Measurements from ENCODE around the gene GNG4.

GNG4 gene

DNA sequence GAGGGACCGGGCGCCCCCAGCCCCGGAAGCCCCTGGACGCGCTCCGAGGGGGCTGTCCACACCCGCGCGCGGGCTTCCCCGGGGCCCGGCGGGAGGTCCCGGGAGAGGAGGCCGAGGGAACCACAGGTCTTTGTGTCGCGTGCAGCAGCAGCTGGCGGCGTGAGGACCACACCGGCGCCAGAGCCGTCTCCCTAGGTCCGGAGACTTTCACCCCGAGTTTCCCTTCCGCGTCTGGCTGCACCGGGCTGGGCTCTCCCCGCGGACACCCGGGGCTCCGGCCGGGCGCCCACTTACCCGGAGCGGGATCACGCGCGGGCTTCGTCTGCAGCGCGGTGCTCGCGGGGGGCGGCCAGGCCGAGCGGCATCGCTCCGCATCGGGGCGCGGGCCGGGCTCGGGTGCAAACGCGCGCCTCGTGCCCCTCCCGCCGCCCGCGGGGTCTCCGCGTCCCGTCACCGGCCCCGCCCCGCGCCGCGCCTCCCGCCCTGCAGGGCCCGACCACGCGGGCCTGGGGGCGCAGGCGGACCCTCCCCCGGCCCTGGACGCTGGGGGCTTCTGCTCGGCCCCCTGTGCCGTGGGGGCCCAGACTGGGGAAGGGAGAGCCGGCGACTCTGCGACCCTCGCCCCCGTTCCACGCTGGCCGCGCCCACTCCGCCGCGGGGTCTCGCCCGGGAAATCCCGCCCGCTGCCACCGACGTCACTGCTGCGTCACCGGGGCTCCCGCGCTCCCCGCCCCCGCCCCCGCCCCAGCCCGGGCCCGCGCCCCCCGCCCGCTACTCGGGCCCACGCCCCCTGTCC, at the start of gene GNG4:
GNG4 (minus strand) TSS at position 417 of the 796 bp plus-strand sequence. CDS start 65,946 bp downstream, outside the sequence.
- DNase-seq, result no peak

DNA sequence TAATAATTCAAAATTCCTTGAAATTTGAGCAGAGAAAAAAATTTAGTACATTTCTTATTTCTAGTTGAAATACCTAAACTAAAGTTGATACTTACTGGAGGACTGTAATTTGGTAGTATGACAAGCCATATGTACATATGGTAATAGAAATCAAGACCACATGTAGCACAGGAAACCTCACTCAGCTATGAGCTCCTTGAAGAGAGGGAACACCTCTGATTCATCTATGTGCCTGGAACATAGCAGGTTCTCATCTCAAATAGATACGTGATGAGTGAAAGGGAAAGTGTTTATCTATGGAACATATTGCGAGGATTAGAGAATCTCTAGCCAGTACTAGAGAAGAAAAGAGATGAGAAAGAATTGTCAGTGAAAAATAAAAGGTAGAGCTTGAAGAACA, 47.9 kb upstream of the GNG4 start:
- no peak for DNase-seq

DNA sequence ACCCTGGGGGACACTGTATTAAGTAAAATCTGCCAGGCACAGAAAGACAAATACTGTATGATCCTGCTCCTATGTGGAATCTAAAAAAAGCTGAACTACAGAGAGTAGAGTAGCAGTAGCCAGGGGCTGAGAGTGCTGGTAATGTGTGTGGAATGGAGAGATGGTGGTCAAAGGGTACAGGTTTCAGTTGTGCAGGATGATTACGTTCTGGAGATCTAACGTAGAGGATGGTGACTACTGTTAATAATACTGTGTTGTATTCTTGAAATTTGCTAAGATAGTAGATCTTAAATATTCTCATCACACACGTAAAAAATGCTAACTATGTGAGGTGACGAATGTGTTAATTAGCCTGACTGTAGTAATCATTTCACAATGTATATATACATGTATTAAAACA, 39.8 kb upstream of the GNG4 start:
- DNase-seq, result no peak

DNA sequence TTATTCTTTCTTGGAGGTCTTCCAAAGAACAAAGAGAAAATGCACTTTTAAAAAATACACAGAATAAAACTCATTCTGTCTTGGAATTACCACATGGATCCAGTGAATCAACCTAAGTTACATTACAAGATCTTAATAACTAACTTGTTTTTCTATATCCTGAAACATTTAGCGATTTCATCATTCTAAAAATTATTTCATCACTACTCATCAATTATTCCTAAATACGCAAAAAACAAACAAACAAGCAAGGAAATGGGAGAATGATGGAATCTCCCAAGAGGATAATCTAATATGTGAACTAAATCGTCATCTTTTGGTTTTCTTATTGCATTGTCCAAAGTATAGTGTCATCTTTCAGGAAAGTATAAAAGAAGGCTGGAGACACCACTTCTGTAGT, 38.5 kb upstream of the GNG4 start:
- DNase-seq, result no peak

DNA sequence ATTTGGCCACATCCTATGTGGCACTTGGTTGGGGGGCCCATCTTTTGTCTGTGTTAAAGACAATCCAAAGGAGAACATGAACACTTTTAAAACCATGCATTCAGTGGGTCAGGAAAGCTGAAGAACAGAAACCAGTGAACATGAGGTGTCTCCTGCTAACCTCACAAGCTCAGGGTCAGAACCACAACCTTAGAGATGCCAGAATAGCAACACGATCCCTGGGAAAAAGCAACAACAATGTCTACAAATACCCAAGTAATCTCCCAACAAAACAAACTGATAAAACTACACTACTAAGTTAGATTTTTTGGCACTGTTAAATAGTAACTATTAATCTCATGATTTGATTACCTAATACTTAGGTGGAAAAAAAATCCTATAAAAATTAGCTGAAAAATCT, 34.1 kb upstream of the GNG4 start:
- no peak for DNase-seq

DNA sequence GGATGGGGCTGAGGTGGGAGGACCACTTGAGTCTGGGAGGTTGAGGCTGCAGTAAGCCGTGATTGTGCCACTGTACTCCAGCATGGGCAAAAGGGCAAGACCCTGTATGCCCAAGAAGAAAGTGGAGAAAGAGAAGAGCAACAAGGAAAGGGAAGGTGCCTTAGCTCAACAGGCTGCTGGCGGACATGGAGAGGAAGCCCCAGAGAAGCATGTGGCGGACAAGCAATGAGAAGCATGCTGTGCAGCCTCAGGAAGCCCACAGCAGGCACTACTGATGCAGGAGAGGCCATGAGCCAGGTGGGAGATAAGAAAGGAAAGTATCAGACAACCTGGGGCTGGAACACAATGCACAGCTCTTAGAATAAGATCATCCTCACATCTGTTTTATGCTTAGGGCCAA, 32.6 kb upstream of the GNG4 start:
- DNase-seq, result no peak

DNA sequence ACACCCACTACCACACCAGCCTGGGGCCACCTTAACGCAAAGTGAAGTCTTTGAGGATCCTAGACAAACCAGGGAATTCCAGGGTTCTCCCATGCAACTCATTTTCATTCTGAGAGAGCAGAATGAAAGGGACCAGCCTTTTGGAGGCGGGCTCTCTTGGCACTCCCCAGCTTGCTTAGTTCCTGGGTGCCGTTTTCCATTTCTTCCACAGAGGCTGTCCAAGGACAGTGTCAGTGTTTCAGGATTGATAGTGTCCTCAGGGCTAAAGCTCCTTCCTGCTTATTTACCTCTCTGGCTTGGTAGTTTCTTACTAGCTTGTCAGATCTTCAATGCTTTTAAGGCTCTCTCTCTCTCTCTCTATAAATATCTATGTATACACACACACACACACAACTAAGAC, 30.1 kb upstream of the GNG4 start:
- DNase-seq, result no peak

DNA sequence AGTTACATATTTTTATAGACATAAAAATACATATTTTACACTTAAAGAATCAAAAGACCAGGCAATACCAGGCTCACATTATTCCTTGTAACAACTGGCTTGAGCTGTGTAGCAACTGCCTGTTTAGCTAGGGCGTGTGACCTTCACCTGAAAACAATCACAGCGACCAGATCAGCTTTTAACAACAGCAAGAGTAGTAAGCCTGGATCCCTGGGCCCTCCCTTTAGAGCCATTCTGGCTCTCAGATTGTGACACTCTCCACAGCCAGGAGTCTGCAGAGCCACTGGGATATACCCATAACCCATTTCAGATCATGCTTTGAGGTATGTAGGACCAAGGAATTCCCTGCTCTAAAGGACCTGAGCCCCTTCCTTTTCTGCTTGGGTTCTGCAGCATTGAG, 29.4 kb upstream of the GNG4 start:
- no peak for DNase-seq

DNA sequence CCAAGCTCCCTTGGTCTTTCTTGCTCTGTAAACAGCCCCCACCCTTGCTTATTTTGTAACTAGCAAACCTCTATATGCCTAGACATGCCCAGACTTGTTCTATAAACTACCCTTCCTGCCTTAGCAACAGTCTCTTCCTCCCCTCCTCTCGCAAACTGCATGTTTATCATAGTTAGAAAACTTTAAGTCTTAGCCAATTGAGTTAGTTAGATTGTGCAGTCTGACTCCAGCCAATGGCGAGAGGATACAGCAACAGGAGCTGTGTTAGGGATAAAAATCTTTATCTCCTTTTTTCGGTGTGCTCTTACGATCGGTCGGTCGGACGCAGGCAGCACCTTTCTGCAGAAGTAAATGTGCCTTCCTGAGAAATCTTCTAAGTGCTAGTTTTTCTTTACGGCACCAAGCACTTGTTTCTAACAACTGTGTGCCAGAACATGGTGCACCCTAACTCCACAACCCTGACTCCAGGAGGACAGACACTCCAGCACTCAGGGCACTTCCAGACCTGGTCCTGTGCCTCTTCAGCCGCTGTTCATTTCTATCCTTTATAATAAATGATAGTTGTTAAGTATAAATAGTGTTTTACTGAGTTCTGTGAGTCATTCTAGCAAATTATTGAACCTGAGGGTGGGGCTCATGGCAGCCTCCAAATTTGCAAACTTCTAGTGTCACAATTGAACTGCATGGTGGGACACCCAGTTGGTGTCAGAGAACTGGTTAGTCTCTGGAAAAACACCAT, 25.7 kb upstream of the GNG4 start:
- DNase-seq, result no peak

DNA sequence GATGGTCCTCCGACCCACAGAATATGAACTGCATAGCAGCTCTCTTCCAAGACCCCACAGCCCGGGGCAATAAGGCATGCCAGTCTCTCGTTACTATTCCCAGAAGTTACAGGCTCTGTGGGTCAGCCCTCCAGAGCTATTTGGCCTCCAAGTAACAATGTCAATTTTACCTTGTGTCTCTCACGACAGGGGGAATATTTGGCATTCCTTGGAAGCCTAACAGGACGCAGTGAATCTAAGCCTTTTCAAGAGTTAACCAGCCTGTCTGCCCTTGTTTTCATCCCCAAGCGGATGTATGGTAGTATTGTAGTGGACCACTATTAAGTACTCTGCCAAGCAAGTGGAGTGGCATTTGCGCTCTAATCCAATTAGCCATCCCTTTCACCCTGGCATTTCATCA, 24.4 kb upstream of the GNG4 start:
- DNase-seq, result no peak

DNA sequence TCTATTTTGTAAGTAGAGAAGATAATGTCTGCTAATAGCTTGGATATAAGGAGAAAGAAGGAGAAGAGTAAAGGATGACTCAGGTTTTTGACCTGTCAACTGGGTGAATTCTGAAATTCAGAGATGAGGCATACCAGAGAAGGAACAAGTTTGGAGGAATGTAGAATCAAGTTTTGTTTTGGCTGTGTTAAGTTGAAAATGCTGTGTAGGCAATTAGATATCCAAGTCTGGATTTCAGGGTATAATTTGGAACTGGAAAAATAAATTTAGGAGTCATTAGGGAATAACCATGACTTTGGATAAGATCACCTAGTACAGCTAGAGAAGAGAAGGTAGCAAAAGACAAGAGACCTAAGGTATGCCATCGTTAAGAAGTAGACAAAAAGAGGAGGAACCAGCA, 22.4 kb upstream of the GNG4 start:
- no peak for DNase-seq

DNA sequence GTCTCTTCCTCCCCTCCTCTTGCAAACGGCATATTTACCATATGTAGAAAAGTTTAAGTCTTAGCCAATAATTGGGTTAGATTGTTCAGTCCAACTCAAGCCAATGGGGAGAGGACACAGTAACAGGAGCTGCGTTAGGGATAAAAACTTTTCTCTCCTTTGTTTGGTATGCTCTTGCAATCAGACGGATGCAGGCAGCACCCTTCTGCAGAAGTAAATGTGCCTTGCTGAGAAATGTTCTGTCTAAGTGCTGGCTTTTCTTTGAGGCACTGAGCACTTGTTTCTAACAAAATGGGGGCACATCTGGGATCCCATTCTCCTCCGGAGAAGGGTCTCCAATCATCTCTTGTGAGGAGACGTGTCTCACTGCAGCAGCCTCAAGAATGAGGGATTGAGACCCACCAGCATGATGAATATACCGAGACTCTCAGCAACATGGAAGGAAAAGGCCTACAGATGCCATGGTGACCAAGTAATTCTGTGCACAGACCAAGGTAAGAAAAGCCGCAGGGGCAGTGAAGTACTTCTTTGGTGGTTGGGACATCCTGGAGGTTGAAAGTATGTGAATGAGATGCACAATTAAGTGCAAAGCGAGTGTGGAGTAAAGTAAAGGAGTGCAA, 20.7 kb upstream of the GNG4 start:
- no peak for DNase-seq

DNA sequence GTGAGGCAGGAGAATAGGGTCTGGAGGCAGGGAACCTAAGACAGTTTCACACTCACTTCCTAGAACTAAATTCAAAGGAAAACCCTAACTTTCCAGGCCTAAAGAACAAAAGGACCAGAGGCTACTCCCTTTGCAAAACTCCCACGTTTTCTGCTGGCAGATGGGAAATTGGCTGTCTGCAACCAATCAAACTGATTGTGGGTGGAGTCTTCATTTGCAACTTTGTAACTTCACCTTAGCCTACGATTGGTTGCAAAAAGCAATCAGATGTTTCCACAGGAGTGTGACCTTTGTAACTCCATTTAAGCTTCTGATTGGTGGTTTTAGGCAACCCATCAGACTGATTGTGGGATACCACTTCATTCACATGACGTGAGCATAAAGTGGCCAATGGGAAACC, 19.7 kb upstream of the GNG4 start:
- no peak for DNase-seq

DNA sequence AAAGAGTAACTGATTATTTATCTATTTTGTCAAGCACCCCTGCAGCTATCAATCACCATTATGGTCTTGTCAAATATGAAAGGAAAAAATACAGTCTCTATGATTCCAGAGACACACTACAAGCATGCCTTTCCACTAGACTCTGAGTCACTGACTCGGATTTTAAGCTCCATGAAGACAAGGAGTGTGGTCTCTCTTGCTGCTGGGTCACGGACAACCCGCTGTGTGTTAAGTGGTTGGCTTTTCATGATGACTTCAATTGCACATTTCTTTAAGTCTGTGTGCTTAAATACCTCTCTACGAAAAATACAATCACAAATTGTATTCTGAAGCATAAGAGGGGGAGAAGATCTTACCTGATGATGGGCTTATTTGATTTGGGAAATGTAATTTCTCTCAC, 14.0 kb upstream of the GNG4 start:
- DNase-seq, result no peak

DNA sequence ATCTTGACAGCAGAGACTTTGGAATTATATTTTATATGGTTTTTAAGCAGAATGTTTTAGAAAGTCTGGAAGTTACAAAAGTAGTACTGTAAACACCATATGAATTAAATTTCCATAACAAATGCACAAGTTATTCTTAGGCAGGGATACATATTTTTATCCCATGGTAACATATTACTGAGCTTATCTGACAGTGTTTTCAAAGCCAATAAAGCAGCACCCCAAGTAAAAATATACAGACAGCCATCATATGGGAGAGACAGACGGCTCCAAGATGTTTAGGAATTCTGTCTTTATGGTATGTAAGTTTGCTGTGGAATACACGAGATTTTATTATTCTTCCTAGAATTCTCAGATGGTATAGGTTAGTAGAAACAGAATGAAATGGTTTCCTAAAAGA, 12.0 kb upstream of the GNG4 start:
- no peak for DNase-seq

DNA sequence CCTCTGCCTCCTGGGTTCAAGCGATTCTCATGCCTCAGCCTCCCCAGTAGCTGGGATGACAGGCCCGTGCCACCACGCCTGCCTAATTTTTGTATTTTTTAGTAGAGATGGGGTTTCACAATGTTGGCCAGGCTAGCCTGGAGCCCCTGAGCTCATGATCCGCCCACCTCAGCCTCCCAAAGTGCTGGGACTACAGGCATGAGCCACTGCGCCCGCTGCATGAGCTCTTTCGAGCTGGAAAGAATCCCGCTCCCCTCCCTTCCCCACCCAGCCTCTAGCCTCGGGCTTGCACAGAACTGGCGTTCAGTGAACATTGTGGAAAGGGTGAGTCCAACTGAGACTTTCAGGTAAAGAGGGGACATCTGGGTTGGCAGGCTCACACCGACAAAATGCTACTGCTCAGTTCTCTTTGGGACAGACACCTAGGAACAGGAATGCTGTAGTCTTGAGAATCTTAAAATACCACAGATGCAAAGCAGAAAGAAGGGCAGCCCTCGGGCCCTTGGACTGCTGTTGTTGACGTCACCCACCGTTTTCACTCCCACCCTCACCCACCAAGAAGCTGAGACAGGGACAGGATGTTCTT, 9.7 kb upstream of the GNG4 start:
- no peak for DNase-seq

DNA sequence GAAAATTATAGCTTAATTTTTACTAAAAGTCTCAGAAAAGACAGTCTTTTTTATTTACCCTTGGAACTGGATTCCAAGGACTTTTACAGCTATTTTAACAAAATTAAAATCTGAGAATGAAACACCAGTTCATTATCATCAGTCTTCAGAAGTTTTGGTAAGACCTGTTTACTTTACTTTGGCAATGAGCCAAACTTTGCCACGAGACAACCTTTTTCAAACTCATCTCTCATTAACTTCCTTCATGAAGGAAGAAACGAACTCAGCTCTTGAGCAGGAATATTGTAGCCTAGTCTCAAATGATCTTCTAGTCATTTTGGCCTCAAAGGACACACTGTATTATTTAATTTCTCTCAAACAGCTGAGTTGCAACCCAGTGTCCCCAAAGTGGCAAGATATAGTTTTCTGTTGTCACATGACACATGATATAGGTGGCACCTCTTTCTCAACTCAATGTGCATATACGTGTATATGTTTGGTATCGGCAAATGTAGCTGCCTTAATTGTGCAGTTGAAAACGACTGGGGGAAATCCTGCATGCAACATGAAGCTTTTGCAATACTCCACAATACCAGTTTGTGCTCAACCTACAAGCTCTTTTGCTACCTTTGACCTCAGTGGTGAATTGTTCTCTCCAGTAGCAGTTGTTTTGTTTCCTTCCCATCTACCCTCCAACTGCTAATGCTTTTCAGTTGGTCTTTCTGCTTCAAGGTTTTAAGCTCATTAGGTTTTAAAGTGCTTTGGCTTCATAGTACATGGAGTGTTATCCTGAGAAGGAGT, 8.4 kb upstream of the GNG4 start:
- no peak for DNase-seq

DNA sequence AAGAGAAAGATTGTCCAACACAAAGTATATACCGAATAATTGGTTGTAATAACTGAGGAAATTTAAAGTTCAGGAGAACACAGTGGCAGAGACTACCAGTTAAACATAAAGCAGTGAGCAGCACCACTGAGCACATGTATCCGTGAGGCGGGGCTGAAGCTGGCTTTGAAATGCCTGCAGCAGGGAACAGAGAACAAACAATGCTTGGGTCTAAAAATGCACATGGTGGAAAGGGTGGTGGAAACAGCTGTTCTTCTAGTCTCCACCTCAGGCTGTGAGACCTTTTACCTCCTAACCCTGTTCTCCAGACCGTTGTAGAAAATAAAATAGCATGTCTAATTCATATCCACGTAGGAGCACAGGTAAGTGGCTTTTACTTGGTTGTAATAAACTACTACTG, 7.7 kb upstream of the GNG4 start:
- DNase-seq, result no peak

DNA sequence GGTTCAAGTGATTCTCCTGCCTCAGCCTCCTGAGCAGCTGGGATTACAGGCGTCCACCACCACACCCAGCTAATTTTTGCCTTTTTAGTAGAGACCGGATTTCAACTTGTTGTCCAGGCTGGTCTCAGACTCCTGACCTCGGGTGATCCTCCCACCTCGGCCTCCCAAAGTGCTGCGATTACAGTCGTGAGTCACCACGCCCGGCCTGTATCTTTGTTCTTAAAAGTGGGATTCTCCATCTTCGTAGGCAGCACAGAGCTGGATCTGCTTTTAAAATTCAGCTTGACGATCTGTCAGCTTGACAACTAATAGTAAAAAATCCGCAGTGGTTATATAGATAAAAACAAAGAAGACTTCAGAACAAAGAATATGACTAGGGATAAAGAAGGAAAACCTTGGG, 2.8 kb upstream of the GNG4 start:
- no peak for DNase-seq

DNA sequence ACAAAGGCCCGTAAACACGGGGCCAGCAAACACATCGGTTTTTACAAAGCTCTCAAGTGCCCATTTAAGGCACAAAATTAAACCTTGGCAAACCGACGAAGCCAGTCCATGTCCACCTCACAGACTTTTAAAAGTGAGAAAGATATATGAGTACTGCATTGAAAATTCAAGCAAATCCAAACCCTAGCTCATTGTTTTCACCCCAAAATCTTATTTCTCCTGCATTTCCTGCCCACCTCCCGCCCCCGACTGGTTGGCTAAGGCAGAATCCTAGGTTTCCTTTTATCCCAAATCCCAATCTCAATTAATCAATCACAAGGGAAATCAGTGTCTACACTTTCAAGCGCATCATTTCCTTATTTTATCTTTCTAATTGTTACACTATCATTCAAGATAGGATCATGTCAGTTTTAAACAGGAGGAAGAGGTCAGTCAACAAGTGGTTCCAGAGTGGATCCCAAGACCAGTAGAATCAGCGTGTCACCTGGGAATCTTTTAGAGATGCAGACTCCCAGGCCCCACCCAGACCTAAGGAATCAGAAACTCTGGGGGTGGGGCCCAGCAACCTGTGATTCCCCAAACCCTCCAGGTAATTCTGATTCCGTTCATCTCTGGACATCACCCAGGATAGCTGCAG, 1.7 kb upstream of the GNG4 start:
- no peak for DNase-seq

DNA sequence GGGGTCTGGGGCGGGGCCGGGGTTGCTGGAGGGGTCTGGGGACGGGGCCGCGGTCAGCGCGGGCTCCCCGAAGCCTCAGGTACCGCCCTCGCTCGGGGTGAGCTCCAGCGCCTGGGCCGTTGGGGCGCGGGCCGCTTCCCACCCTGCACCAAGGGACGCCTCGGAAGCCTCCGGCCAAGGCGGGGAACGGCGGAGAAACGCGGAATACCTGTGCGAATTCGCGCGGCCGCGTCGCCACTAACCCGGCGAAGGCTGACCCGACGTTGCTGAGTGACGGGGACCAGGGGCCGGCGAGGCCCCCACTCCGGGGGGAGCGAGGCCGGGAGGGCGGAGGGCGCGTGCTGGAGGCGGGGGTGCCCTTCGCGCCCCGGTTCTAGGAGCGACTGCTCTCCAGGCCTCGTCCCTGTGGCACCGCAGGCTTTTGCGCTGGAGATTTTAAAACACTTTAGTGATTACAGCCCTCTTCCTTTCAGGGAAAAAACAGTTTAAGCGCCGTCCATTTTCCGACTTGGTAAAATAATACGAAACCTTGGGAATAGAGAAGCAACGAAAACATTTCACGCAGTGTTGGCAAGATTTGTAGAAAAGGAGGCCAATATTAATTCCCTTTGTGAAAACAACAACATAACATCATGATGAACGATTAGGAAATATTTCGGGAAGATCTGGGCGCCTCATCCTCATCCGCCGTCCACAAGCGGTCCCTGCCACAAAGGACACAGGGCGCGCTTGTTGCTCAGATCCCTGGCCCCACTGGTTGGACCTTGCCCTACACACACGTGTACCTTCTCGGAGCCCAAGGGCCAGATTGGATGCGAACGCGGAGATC, 971 bp upstream of the GNG4 start:
- no peak for DNase-seq

DNA sequence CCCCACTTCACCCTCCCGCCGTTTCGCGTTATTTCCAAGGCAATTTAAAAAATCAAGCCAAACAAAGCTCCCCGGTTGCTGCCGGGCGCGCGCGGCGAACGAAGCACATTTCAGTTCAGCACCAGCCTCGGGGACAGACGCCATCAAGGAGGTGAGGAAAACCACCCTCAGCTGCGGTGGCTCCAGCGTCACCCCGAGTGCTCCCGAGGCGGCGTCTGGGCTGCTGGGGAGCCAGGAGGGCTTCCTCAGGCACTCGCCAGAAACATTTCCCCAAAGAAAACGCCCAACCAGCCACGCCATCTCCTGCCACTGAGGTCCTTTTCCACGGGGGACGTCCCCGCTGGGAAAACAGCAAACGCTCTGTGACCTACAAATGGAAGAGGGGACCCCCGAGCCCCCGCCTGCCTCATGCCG, 623 bp downstream of the GNG4 start:
- peak; percentile 44 for DNase-seq
